Mucosa of descending colon (tissue), 3 donors: ENCODE results near the gene KLHL6. TPM values are rescaled to one million over a fixed set of nuclear protein-coding genes. Genes with fewer than 3 reads are reported as not detected.

ENCODE experiments used
- ATAC-seq: fragments of 200-7000 bp; cut with Tn5 transposase; one replicate; pipeline ENCODE4 v1.9.1; 2020; ENCODE audit warnings: mild to moderate bottlenecking, moderate library complexity
- DNase-seq, 3 donors: peaks; one replicate each; pipeline ENCODE4 v3.0.0-alpha.2; 2020
- H3K36me3 ChIP-seq: fragments of 200-600 bp; one replicate; pipeline ENCODE4 v1.8.0; 2021; ENCODE audit warnings: low read depth, mild to moderate bottlenecking
- H3K4me1 ChIP-seq: fragments of 200-600 bp; one replicate; pipeline ENCODE4 v1.8.0; 2021; ENCODE audit warnings: low read depth, mild to moderate bottlenecking
- H3K4me3 ChIP-seq: fragments of 200-600 bp; one replicate; pipeline ENCODE4 v1.8.0; 2021; ENCODE audit warnings: mild to moderate bottlenecking
- H3K9me3 ChIP-seq: fragments of 200-600 bp; one replicate; pipeline ENCODE4 v1.8.0; 2021; ENCODE audit warnings: mild to moderate bottlenecking
- intact Hi-C, 2 donors: fragments of 100-400 bp; cut with DNase I in 1 of 2; cut with micrococcal nuclease in 1 of 2; formaldehyde crosslinking; loops; one replicate each; pipeline versions ENCODE4 v1.11.0 to v1.11.1; 2022; cut with DNase I, micrococcal nuclease
- total RNA-seq, 3 donors: library from RNA; stranded (reverse); fragmentation: NEBNext Ultra II Directional in 2 of 3; extraction: Animal tissue kit (Norgen Biotek cat#: 25700) in 2 of 3; gene quantifications; one replicate each; pipeline versions ENCODE4 v1.2.1 to v1.2.4, GENCODE V29; 2021 to 2023
- TF ChIP-seq, protein P1 (sequence below): fragments of 200-600 bp; IDR thresholded peaks from one replicate; pipeline ENCODE4 v1.8.0; 2022; ENCODE audit warnings: antibody characterized with exemption, mild to moderate bottlenecking
- donor health status: DM: no; HTN: no; CAD: no; lungs with moderate emphysema.
- donor health status: DM: no; HTN: no; CAD: no.
- donor health status: DM: no; HTN: yes; CAD: no.

KLHL6 gene
- total RNA-seq, 3 donors from 2014 or later, result 1.9 to 3.0 (median 1.9) TPM

DNA sequence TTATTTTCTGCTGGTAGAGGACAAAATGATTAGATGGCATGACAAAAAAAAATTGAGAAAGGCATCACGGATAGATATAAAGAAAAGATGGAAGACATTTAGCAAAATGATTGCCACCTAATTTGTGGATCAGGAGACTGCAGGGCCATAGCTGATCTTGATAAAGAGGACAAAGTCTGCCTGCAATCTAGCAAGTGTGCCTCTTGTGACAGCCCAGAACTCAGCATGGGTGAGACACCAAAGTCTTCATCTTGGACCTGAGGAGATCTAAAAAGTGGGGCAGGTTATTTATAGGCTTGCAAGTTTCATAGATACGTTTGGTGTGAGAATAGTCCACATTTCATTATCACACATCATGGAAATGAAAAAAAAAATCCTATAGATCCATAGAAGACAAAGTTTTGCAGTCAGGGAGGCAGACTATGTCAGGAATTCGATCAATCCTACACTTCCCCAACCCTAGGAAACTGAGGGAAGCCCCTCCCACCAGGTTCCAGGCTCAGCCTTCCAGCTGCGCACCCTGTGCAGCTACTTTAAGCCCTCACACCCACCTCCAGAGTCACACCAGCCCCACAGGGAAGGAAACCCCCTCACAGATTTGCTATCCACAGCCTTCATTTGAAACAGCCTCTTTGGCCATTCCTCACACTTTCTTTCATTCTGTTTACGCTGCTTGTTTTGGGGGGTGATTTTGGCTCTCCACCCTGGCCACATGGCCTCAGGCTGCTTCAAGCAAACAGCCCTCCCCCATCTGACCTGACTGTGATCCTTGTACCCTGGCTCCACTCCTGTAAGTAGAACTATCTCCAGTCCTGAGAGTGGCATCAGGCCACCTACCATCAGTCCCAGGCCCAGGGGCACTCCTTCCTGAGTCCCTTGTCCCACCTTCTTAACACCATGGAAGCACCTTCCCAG lies 28.1 kb upstream of the KLHL6 start:
- intact Hi-C loops, result no loop called here
- ATAC-seq (peak; percentile 18), DNase-seq (no peak)

DNA sequence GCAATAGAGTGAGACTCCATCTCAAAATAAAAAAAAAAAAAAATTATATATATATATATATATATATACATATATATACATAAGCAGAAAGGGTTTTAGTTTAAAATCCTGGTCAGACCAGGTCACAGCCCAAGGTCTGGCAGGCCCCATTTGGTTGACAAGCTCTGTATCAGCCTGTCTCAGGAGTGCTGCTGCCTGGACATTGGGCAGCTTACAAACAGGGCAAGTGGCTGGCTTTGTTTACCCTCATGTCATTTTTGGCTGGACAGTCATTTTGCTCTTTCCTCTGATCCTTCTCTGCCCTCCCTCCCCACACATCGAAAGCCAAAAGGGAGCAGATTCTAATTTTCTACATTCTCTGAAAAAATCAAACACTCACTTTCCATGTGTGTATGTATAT lies 26.7 kb upstream of the KLHL6 start:
- TF ChIP-seq, protein P1, sequence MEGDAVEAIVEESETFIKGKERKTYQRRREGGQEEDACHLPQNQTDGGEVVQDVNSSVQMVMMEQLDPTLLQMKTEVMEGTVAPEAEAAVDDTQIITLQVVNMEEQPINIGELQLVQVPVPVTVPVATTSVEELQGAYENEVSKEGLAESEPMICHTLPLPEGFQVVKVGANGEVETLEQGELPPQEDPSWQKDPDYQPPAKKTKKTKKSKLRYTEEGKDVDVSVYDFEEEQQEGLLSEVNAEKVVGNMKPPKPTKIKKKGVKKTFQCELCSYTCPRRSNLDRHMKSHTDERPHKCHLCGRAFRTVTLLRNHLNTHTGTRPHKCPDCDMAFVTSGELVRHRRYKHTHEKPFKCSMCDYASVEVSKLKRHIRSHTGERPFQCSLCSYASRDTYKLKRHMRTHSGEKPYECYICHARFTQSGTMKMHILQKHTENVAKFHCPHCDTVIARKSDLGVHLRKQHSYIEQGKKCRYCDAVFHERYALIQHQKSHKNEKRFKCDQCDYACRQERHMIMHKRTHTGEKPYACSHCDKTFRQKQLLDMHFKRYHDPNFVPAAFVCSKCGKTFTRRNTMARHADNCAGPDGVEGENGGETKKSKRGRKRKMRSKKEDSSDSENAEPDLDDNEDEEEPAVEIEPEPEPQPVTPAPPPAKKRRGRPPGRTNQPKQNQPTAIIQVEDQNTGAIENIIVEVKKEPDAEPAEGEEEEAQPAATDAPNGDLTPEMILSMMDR, result no peak
- DNase-seq (no peak), ATAC-seq (no peak)
- H3K4me1 ChIP-seq, result peaks cover 3% of the 10 kb centered on the region
- H3K9me3 ChIP-seq, result no peaks in the 10 kb centered on the region
- no peak overlapping the region for H3K4me3 ChIP-seq
- no peaks in the 10 kb centered on the region for H3K36me3 ChIP-seq
- intact Hi-C loops, result no loop called here

More for the DNA sequence above, 28.1 kb upstream of the KLHL6 start:
- Histone ChIP-seq H3K9me3 (no peaks in the 10 kb centered on the region), H3K36me3 (no peaks in the 10 kb centered on the region), H3K4me1 (peaks cover 3% of the 10 kb centered on the region), H3K4me3 (no peak overlapping the region)
- TF ChIP-seq, protein P1, result no peak

DNA sequence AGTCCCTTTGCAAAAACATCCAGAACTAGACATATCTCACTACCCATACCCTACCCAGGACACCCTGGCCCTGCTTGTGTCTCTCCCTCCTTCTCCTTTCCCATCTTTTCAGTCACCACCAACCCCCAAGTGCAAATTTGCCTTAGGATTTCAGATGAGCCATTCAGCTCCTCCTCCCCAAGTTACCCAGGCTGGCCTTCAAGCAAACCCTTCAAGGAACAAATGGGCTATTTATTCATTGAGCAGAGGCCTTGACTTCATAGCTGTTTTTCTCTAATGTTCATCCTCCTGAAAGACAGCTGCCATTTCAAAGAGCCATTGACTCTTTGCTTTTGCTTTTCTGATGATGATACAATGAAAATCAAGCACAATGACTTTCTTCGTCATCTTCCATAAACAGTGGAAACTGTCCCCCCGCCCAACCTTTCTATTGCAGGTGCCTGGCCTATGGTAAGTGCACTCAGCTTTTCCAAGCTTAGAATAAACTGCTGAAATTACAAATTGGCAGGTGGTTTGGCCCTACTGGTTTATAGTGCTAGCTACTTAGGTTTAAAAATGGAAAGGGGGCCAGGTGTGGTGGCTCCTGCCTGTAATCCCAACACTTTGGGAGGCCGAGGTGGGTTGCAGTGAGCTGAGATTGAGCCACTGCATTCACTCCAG lies 26.1 kb upstream of the KLHL6 start:
- intact Hi-C loops, result no loop called here
- TF ChIP-seq, protein P1, result no peak
- Histone ChIP-seq H3K36me3 (no peaks in the 10 kb centered on the region), H3K4me1 (peaks cover 3% of the 10 kb centered on the region), H3K4me3 (no peak overlapping the region), H3K9me3 (no peaks in the 10 kb centered on the region)
- DNase-seq (no peak), ATAC-seq (no peak)

DNA sequence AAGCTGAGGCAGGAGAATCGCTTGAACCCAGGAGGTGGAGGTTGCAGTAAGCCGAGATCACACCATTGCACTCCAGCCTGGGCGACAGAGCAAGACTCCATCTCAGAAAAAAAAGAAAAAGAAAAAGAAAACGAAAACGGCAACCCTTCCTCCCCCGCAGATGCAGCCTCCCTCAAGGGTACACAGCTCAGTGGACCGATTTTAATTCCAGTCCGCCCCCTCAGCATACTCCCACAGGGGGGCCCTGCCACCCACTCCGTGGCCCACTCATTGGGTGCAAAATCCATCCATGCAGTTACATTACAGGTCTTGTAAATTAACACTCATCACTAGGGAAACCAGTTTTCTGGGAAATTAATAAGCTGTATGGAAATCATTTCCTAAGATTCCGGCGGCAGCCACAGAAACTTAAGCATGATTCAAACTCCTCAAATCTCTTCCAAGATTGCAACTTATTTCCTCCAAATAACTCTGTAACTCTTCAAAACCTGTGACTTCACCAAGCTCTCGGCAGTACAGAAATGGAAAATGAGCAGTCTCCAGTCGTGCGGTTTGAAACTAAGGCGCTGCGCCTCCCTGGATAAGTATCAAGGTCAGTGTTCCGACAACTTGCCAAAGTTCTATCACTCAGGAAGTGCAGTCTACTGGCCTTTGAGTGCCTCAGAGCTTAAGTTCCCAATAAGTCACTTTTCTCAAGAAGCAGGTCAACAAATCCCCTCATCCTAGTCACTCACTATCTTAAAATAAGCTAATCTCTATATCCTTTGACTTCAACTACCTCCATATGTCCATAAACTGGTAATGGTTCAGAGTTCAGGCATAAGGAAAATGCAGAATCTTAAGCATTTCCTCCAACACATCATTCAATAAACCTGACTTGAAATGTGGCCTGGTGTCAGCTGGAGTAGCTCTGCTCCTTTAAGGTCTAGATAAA lies 24.7 kb upstream of the KLHL6 start:
- Histone ChIP-seq H3K4me3 (no peak overlapping the region), H3K36me3 (no peaks in the 10 kb centered on the region), H3K4me1 (peaks cover 3% of the 10 kb centered on the region), H3K9me3 (no peaks in the 10 kb centered on the region)
- TF ChIP-seq, protein P1, result no peak
- intact Hi-C loops, result no loop called here
- peak; percentile 10 for ATAC-seq
- no peak for DNase-seq

DNA sequence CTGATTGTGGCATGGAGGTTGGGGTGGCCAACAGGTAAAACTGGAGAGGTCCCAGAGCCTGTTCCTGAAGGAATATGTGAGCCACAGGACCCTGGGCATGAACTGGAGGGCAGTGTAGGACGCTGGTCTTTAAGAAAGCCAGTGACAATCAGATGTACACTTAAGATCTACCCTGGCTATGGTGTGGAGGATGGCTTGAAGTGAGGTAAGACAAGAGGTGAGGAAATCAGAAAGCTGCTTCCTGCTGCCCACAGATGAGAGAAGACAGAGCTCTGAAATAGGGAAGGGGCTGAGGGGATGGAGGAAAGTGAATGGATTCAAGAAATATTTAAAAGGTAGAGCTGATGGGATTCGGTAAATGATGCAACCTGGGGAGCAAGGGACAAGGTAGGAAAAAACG lies 22.7 kb upstream of the KLHL6 start:
- intact Hi-C loops, result no loop called here
- DNase-seq, result no peak

More for the DNA sequence above, 22.7 kb upstream of the KLHL6 start:
- Histone ChIP-seq H3K4me1 (no peaks in the 10 kb centered on the region), H3K9me3 (no peaks in the 10 kb centered on the region), H3K36me3 (no peaks in the 10 kb centered on the region), H3K4me3 (no peak overlapping the region)
- TF ChIP-seq, protein P1, result no peak
- no peak for ATAC-seq
